K562 (cell line): ENCODE measurements around the gene BIRC7. TPM values are rescaled to one million over a fixed set of nuclear protein-coding genes. Genes with fewer than 3 reads are reported as not detected.

ENCODE experiments used
- ASH1L ChIP-seq: fragments of 450-650 bp; IDR thresholded peaks from 2 replicates; pipeline ENCODE4 v1.6.1; 2018; ENCODE audit warnings: borderline replicate concordance, mild to moderate bottlenecking, low read depth; ENCODE audit not compliant: partially characterized antibody
- ATF3 ChIP-seq, 2 experiments: fragments of 450-650 bp in 1 of 2; sonication (generic) in 1 of 2; formaldehyde crosslinking in 1 of 2; IDR thresholded peaks in 1 of 2; conservative IDR thresholded peaks in 1 of 2; 2 replicates each; pipeline versions ENCODE4 v1.6.1 to v1.8.1; 2016 to 2023; ENCODE audit warnings: mild to moderate bottlenecking in 2 of 2, moderate library complexity in 2 of 2, inconsistent platforms in 1 of 2, missing genetic modification reagents in 1 of 2
- BRD4 ChIP-seq: fragments of 200-600 bp; sonication (generic); IDR thresholded peaks from 2 replicates; pipeline ENCODE4 v1.6.1; 2017; ENCODE audit warnings: inconsistent platforms
- CBX1 ChIP-seq: sonication (generic); IDR thresholded peaks from 2 replicates; pipeline ENCODE4 v1.6.1; 2016; ENCODE audit warnings: antibody characterized with exemption, low read depth, mild to moderate bottlenecking
- CUX1 ChIP-seq: fragments of 200-800 bp; sonication (Bioruptor generic); IDR thresholded peaks from 2 replicates; pipeline ENCODE4 v1.6.1; 2016; ENCODE audit warnings: missing genetic modification characterization, missing compliant biosample characterization
- E2F5 ChIP-seq: sonication (generic); formaldehyde crosslinking; IDR thresholded peaks from 2 replicates; pipeline ENCODE4 v1.8.0; 2022; ENCODE audit warnings: mild to moderate bottlenecking, missing genetic modification reagents
- IFI16 ChIP-seq: fragments of 250-450 bp; sonication (Bioruptor Pico); IDR thresholded peaks from 2 replicates; pipeline ENCODE4 v2.1.2; 2022; ENCODE audit warnings: mild to moderate bottlenecking, inconsistent platforms
- JUND ChIP-seq, 2 experiments: IDR thresholded peaks; 2 replicates in 1 of 2; 3 replicates in 1 of 2; pipeline ENCODE4 v1.6.1; 2011; ENCODE audit warnings: borderline replicate concordance in 2 of 2, low read depth in 2 of 2, low read length in 2 of 2, improper control_type of control experiment in 1 of 2, missing biosample characterization in 1 of 2, missing genetic modification characterization in 1 of 2, missing genetic modification reagents in 1 of 2
- KHSRP ChIP-seq: fragments of 450-650 bp; IDR thresholded peaks from 2 replicates; pipeline ENCODE4 v1.6.1; 2017
- MAX ChIP-seq: sonication (generic); formaldehyde crosslinking; IDR thresholded peaks from 2 replicates; pipeline ENCODE4 v1.9.0; 2022; ENCODE audit warnings: mild to moderate bottlenecking, missing genetic modification reagents
- RCOR1 ChIP-seq, 2 experiments: IDR thresholded peaks; 2 replicates each; pipeline ENCODE4 v1.6.1; 2012; ENCODE audit warnings: low read depth in 2 of 2, low read length in 2 of 2, borderline replicate concordance in 1 of 2, improper control_type of control experiment in 1 of 2
- SAP30 ChIP-seq: fragments of 200-600 bp; sonication (generic); IDR thresholded peaks from 2 replicates; pipeline ENCODE4 v1.6.1; 2012; ENCODE audit warnings: borderline replicate concordance, low read depth, mild to moderate bottlenecking, moderate library complexity, low read length, control low read depth, inconsistent platforms; ENCODE audit not compliant: insufficient read depth, poor library complexity, severe bottlenecking
- WHSC1 ChIP-seq: IDR thresholded peaks from one replicate; pipeline ENCODE4 v1.6.1; 2012; ENCODE audit warnings: low read length, control low read depth, inconsistent platforms
- ZBTB7A ChIP-seq: IDR thresholded peaks from 2 replicates; pipeline ENCODE4 v1.6.1; 2011; ENCODE audit warnings: low read depth, mild to moderate bottlenecking, low read length, moderate library complexity, borderline replicate concordance; ENCODE audit not compliant: control insufficient read depth
- ZNF175 ChIP-seq: fragments of 200-800 bp; sonication (Bioruptor generic); IDR thresholded peaks from 2 replicates; pipeline ENCODE4 v1.6.1; 2016; ENCODE audit warnings: low read depth, mild to moderate bottlenecking, missing genetic modification characterization, missing compliant biosample characterization
- polyA plus RNA-seq, 8 experiments: library from polyadenylated mRNA; depleted of rRNA in 4 of 8; stranded (reverse) in 5 of 8; unstranded in 3 of 8; fragments of >200 nt; fragmentation: Nextera tagmentation in 2 of 8; fragmentation: Illumina TruSeq in 1 of 8; extraction: Ambion mirVana in 2 of 8; extraction: Trizol in 1 of 8; gene quantifications; 2 replicates each; pipeline versions ENCODE4 v1.2.1 to v1.2.3, GENCODE V29; 2011 to 2014; ENCODE audit warnings: inconsistent platforms in 1 of 8, missing spikeins in 1 of 8
- total RNA-seq, 7 experiments: library from RNA; depleted of rRNA in 6 of 7; stranded (reverse); fragments of >200 nt in 6 of 7; fragmentation: Illumina TruSeq in 2 of 7; extraction: Trizol in 2 of 7; gene quantifications; 2 replicates each; pipeline versions ENCODE4 v1.2.1 to v1.2.3, GENCODE V29; 2011 to 2021; ENCODE audit warnings: low replicate concordance in 1 of 7

The BIRC7 gene
- total and polyA plus RNA-seq, 9 of the 15 experiments (the other 6 are each of a cell fraction or from before 2014, with no cell fraction given), result 0.14 to 0.19 (median 0.16) TPM; not detected in 5

GRCh38 chr20:63273635-63274380, 38.1 kb downstream of the BIRC7 start (continued):
- no peak for TF ChIP-seq CUX1 (CRISPR knock-in tag)
- no peak for TF ChIP-seq ASH1L
- TF ChIP-seq CBX1, result no peak
- TF ChIP-seq ZBTB7A, result peak; percentile 85
- TF ChIP-seq BRD4, result 0 out of 2 replicates have a peak, but pooled peaks have one; percentile 47
- TF ChIP-seq ZNF175, result no peak
- no peak for TF ChIP-seq KHSRP
- no peak for TF ChIP-seq MAX (CRISPR knock-in tag)
- no peak for TF ChIP-seq SAP30
- TF ChIP-seq WHSC1, result no peak
- no peak for TF ChIP-seq E2F5 (CRISPR knock-in tag)
- no peak for TF ChIP-seq RCOR1 (IDR thresholded peaks at IDR 0.05; ENCODE audit: borderline replicate concordance in 1 of 2, low read depth in 2 of 2, low read length in 2 of 2)
- peak; percentile 90 for TF ChIP-seq JUND (IDR thresholded peaks at IDR 0.05; ENCODE audit: borderline replicate concordance, low read depth, low read length)
- peak; percentile 77; the same call in 1 of the 3 replicates for TF ChIP-seq JUND (tag; IDR thresholded peaks at IDR 0.05; ENCODE audit: borderline replicate concordance, low read depth, low read length)
- TF ChIP-seq ATF3 (IDR thresholded peaks at IDR 0.05), result peak; percentile 93
- no peak for TF ChIP-seq ATF3 (CRISPR knock-in tag; conservative IDR thresholded peaks at IDR 0.05)
- no peak for TF ChIP-seq IFI16 (CRISPR knock-in tag)
